ENCODE results near the gene CLN5. TPM values are rescaled to one million over a fixed set of nuclear protein-coding genes. Genes with fewer than 3 reads are reported as not detected.

The CLN5 gene
- polyA plus RNA-seq, 6 donors from 2014 or later = 20.2 to 30.9 (median 25.4) TPM

DNA sequence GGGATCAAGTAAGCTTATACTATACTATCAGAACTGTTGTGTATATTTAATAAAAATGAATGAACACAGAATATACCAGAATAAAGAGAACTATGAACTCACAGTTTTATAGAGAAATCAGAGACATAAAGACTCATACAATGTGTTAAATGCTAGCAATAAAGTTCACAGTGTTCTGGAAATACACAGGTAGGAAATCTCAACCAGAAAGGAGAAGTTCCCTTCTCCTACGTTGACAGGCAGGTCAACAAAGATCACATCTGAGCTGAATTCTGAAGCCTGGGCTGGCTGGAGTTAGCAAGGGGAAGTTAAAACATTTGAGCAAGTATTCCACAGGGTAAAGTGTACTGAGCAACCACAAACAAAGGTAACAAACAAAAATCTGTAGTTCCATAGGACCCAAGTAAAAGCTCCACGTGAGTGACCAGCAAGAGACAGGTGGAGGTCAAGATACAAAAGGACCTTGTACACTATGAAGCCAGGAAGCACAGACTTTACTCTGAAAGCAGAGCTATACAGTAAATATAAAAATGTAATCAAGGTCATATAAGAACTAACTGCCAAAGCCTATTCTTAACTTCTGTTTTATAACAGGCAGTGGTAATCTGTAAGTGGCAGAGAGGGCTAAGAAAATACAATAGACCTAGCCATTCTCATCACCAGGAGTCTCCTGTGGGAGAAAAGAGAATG is 22.1 kb downstream of the CLN5 start:
- Mint-ChIP-seq H3K36me3 (peaks cover 23 to 24% of the 10 kb centered on the region in 2 donors), H3K27ac (peak overlapping the region in 5 of 6 donors; percentile 45 to 82 (median 56)), H3K4me1 (peaks cover 17 to 25% (median 21%) of the 10 kb centered on the region in 3 donors), H3K9me3 (no peaks in the 10 kb centered on the region), H3K27me3 (no peaks in the 10 kb centered on the region), H3K4me3 (no peak overlapping the region)
- no peak for ATAC-seq (ENCODE audit: low read depth in 2 of 2)
- DNase-seq = no peak

DNA sequence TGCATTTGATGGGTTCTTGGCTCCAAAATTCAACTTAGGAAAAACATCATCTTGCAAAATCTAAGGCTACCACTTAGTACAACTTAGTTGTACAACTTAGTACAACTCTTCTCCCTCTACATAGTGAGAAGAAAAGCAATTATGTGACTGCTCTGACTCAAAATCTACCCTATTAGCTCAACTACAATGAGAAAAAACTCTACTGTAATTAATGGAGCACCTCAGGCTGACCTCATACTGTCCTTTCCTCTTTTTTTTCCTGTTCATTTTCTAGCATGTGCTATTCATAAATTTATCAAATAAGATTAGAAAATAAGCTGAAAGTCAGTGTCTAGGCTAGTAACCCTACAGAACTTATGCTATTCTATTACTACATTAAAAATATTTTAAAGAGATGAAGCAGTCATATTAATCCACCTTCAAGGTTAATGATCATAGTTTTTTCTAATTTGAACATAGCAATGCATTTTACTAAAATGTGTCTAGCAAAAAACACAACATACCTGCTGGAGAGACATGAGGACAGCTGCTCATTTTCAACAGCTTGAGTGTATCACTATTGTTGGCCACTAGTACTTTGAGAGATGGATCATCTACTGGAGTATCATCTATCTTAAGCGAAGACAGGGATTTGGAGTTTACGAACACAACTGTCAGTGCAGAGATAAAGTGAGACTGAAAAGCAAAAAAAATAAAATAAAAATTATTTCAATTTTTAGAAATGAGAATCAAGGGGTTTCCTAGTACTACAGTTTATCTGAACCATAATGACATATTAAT is 23.2 kb downstream of the CLN5 start:
- no peak for DNase-seq
- no peak for ATAC-seq (ENCODE audit: low read depth in 2 of 2)
- Mint-ChIP-seq H3K27me3 (no peaks in the 10 kb centered on the region), H3K4me3 (no peak overlapping the region), H3K9me3 (no peaks in the 10 kb centered on the region), H3K27ac (peak overlapping the region in 1 of 6 donors; percentile 40), H3K4me1 (peaks cover 21 to 29% (median 28%) of the 10 kb centered on the region in 3 donors), H3K36me3 (peaks cover 23 to 24% of the 10 kb centered on the region in 2 donors)

DNA sequence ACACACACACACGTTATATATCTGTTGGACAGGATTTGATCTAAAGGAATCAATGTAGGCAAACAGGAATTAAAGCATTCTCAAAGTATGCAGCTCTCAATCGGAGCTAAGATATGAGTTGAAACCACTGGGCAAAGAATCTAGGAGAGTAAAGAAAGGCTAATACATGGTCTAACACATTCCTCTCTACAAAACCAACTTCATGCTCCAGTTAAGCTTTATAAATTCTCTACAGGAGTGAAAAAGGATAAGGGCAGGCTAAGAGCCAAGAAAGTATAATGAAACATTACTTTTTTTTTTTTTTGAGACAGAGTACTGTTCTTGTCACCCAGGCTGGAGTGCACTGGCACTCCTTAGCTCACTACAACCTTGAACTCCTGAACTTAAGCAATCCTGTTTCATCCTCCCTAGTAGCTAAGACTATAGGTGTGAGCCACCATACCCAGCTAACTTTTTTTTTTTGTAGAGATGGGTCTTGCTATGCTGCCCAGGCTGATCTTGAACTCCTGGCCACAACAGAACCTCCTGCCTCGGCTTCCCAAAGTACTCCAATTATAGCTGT is 24.5 kb downstream of the CLN5 start:
- H3K36me3 Mint-ChIP-seq = peaks cover 23 to 24% of the 10 kb centered on the region in 2 donors
- H3K4me1 Mint-ChIP-seq = peaks cover 20 to 34% (median 32%) of the 10 kb centered on the region in 3 donors
- H3K27me3 Mint-ChIP-seq = no peaks in the 10 kb centered on the region
- no peaks in the 10 kb centered on the region for H3K9me3 Mint-ChIP-seq
- no peak for ATAC-seq (ENCODE audit: low read depth in 2 of 2)
- no peak for DNase-seq
- H3K27ac Mint-ChIP-seq = peak overlapping the region in 1 of 6 donors; percentile 21
- H3K4me3 Mint-ChIP-seq = no peak overlapping the region

DNA sequence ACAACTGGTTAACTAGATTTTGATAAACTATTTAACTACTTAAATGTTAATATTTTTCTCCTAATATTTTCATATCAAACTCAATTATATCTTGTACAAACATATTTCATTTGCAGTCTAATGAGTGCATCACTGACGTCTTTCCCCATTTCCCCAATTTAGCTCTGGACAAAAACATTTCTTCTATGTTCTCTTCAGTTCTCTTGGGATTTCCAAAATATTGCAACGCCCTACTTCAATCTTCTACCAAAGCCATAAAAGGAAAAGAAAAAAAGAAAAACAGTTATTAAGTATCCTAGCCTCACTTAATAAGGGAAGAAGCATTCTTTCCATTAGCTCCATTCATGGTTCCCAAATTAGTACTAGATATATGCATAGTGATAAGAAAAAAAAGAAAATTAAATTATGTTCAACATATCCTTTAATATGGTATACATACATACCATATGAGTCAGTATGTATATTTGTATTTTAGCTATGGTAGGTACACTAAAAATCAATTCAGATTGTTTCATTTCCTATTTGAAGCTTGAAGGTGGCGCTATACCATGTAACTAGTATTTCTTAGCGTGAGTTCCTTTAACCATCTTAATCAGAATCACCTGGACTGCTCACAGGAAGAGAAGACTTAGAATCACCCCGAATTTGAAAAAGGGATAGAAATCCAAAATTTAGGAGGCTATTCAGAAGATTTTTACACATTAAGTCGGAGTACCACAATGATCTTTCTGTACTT is 25.2 kb downstream of the CLN5 start:
- Mint-ChIP-seq H3K27ac (peak overlapping the region in 1 of 6 donors; percentile 2), H3K9me3 (no peaks in the 10 kb centered on the region), H3K4me1 (peaks cover 27 to 38% (median 32%) of the 10 kb centered on the region in 3 donors), H3K36me3 (peaks cover 23 to 24% of the 10 kb centered on the region in 2 donors), H3K4me3 (peak overlapping the region in 1 of 8 donors; percentile 25), H3K27me3 (no peaks in the 10 kb centered on the region)
- no peak for DNase-seq
- ATAC-seq (ENCODE audit: low read depth in 2 of 2) = no peak

DNA sequence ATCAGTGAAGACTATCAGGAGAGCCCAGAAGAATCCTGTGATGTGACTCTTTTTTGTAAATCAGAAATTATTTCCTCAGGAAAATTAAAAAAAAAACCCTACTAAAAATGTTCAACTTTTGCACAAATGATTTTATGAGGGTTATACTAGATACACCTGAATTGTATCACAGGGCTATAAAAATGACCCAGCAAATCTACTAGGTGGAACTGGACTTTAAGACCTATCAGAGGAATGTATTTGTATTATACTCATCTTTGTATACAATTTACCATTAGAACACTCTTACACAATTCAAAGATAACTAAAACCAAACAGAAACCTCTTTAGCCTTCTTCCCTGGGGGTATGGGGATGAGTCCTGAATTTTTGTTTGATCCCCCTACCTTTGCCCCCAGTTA is 27.9 kb downstream of the CLN5 start:
- Mint-ChIP-seq H3K27ac (peak overlapping the region in 1 of 6 donors; percentile 59), H3K27me3 (no peaks in the 10 kb centered on the region), H3K4me3 (no peak overlapping the region), H3K9me3 (no peaks in the 10 kb centered on the region), H3K36me3 (peaks cover 2 to 13% of the 10 kb centered on the region in 2 donors), H3K4me1 (peaks cover 33 to 47% (median 39%) of the 10 kb centered on the region in 3 donors)
- no peak for ATAC-seq (ENCODE audit: low read depth in 2 of 2)
- DNase-seq = no peak

DNA sequence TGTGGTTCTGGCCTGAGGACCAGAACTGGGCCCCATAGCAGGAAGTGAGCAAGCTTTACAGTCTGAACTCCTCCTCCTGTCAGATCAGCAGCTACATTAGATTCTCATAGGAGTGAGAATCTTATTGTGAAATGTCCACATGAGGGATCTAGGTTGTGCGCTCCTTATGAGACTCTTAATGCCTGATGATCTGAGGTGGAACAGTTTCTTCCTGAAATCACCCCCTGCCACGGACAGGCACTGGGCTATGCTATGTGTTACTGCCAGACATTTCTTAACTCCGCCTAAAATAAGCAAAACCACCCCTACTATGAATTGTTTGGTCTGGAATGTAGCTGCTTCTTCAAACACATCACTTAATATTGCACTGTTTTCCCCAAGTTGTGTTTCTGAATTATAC is 30.5 kb downstream of the CLN5 start:
- Mint-ChIP-seq H3K27me3 (no peaks in the 10 kb centered on the region), H3K4me1 (peaks cover 38 to 61% (median 57%) of the 10 kb centered on the region in 3 donors), H3K9me3 (no peaks in the 10 kb centered on the region), H3K36me3 (peaks cover under 1 to 8% of the 10 kb centered on the region in 2 donors), H3K27ac (peak overlapping the region in 4 of 6 donors; percentile 24 to 77 (median 46)), H3K4me3 (peak overlapping the region in 3 of 8 donors; percentile 35 to 95 (median 51))
- DNase-seq (no peak), ATAC-seq (ENCODE audit: low read depth in 2 of 2) (no peak)

DNA sequence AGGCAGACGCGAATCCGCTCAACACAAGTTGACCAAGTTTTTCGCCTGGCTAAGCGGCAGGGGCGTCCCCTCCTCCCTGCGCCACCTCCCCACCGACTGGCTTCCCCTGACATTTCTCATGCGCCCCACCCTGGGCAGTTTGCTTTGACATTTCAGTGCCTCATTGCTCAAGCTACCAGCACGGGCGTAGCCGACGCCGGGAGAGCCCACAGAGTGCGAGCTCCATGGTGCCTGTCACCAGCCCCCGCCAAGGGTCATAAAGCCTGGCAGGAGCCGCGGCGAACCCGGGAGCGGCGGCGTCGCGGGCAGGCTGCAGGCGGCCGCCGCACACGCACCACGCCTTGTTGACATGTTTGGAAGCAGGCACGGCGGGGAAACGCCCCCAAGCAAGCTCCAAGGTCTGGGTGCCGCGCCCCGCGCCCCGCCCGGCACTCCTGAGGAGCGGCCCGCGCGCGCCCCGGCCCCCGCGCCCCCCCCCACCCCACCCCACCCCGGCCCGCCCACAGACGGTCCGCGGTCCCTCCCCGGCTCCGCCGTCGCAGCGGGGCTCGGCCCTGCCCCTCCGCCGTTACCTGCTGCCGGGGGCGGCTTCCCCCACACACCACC is 34.5 kb downstream of the CLN5 start:
- H3K36me3 Mint-ChIP-seq = peaks cover 0 to 10% of the 10 kb centered on the region in 2 donors
- ATAC-seq (ENCODE audit: low read depth in 2 of 2) (peak; percentile 64 to 68), DNase-seq (peak; percentile 82)
- H3K4me1 Mint-ChIP-seq = peaks cover 32 to 61% (median 52%) of the 10 kb centered on the region in 3 donors
- no peaks in the 10 kb centered on the region for H3K9me3 Mint-ChIP-seq
- H3K27ac Mint-ChIP-seq = peak overlapping the region; percentile 87 to 98 (median 96)
- no peaks in the 10 kb centered on the region for H3K27me3 Mint-ChIP-seq
- peak overlapping the region; percentile 87 to 99 (median 96) for H3K4me3 Mint-ChIP-seq

DNA sequence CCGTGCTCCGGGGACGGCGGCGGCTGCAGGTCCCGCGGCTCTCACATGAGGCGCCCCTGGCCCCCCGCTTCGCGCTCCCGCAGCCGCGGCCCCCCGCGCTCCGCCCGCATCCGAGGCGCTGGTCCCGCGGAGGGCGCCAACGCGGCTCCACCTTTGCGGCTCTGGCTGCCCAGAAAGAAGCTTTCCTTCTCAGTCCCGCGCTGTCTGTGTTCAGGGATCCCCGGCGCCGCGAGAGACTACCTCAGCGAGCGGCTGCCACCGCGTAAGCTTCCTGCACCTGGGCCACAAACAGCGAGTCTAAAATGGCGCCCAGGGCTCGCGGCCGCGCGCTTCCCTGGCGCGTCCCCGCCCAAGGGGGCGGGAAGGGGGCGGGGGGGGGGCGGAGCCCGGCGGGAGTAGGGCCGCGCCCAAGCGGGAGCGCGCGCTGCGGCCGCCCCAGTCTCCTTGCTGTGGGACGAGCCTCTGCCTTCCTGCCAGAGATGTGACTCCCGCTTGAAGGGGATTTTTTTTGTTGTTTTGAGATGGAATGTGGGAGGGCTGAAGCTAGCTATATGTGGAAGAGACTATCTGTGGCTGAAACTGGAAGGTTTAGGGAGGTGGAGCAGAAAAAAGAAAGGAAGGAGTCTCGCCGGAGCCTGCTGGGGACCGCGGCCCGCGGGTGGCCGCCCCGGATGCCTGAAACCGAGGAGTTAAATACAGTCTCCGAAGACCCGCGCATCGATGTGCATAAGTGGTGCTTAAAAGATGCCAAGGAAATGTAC is 35.2 kb downstream of the CLN5 start, which contains the start of gene FBXL3:
FBXL3 (minus strand) TSS at position 299 of the 761 bp plus-strand sequence. CDS start 5,299 bp downstream, outside the sequence.
- peak within 1 kb of the TSS; percentile 87 to 99 (median 97) for H3K4me3 Mint-ChIP-seq
- H3K9me3 Mint-ChIP-seq = no peaks in the 10 kb centered on the region
- H3K4me1 Mint-ChIP-seq = peaks cover 32 to 55% (median 47%) of the 10 kb centered on the region in 3 donors
- peaks cover 0 to 10% of the 10 kb centered on the region in 2 donors for H3K36me3 Mint-ChIP-seq
- no peaks in the 10 kb centered on the region for H3K27me3 Mint-ChIP-seq
- ATAC-seq (ENCODE audit: low read depth in 2 of 2) = peak; percentile 70
- peak; percentile 82 for DNase-seq
- H3K27ac Mint-ChIP-seq = peak within 1 kb of the TSS; percentile 97 to 99 (median 98)

DNA sequence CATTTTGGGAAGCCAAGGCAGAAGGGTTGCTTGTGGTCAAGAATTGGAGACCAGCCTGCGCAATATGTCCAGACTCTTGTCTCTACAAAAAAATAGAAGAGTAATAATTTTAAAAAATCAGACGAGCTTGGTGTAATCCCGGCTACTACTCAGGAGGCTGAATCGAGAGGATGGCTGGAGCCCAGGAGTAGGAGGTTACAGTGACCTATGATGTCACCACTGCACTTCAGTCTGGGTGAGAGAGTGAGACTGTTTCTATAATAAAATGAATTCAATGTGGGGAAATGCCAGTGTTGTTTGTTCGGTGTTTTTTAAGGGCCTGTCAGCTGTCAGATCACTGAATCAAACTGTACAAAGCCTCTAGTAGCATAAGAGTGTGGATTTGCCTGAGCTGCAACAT is 36.3 kb downstream of the CLN5 start:
- peaks cover 22 to 44% (median 35%) of the 10 kb centered on the region in 3 donors for H3K4me1 Mint-ChIP-seq
- DNase-seq = no peak
- peak overlapping the region in 2 of 6 donors; percentile 18 to 99 for H3K27ac Mint-ChIP-seq
- no peaks in the 10 kb centered on the region for H3K9me3 Mint-ChIP-seq
- H3K4me3 Mint-ChIP-seq = peak overlapping the region; percentile 70 to 99 (median 94)
- no peaks in the 10 kb centered on the region for H3K27me3 Mint-ChIP-seq
- no peak for ATAC-seq (ENCODE audit: low read depth in 2 of 2)
- peaks cover 0 to 10% of the 10 kb centered on the region in 2 donors for H3K36me3 Mint-ChIP-seq

DNA sequence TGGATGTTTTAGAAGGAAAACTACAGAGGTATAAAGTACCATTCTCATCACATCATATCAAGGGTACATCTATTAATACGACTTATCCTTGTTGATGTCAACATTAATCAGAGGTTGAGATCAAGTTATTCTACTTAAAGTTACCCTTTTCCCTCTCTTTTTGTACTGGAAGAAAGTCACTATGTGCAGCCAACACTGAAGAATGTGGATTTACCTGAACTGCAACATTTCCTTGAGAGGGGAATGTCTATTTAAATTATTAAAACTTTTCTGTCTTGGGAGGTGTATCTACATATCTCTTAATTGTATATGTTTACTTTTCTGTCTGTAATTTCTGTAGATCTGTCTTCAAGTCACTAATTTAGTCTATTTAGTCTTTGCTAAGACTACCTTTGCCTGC is 37.6 kb downstream of the CLN5 start:
- no peak for ATAC-seq (ENCODE audit: low read depth in 2 of 2)
- no peak for DNase-seq
- Mint-ChIP-seq H3K9me3 (no peaks in the 10 kb centered on the region), H3K27ac (peak overlapping the region in 1 of 6 donors; percentile 76), H3K36me3 (peaks cover 0 to 10% of the 10 kb centered on the region in 2 donors), H3K4me3 (peak overlapping the region in 1 of 8 donors; percentile 95), H3K4me1 (peaks cover 14 to 32% (median 27%) of the 10 kb centered on the region in 3 donors), H3K27me3 (no peaks in the 10 kb centered on the region)

DNA sequence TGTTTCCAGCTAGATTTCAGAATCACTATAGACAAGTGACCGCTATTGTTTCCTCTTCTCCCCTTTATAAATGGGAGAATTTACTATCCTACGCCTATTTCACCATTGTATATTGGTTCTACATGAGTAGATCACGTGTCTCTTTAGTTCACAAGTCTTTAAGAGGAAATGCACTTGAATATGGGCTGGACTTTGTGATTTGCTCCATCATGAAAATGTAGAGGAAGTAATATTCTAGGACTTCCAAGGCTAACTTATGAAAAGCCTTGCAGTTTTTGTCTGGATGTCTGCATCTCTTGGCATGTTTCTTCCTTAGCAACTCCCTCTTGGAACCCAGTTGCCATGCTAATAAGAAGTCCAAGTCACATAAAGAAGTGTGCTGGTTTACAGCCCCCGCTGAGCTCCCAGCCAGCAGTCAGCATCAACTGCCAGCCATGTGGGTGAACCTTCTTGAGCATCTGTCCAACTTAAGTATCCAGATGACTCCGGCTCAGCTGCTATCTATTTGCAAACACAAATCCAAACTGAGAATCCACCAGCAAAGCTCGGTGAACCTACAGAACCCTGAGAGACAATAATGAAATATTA is 39.9 kb downstream of the CLN5 start:
- Mint-ChIP-seq H3K27me3 (no peaks in the 10 kb centered on the region), H3K36me3 (peaks cover 0 to 7% of the 10 kb centered on the region in 2 donors), H3K9me3 (peaks cover 0 to 4% (median 0%) of the 10 kb centered on the region in 7 donors), H3K4me3 (peak overlapping the region in 1 of 8 donors; percentile 48), H3K4me1 (peaks cover 6 to 13% (median 13%) of the 10 kb centered on the region in 3 donors), H3K27ac (no peak overlapping the region)
- ATAC-seq (ENCODE audit: low read depth in 2 of 2) = no peak
- DNase-seq = no peak
